ENCODE measurements around the gene PRICKLE1.

DNA sequence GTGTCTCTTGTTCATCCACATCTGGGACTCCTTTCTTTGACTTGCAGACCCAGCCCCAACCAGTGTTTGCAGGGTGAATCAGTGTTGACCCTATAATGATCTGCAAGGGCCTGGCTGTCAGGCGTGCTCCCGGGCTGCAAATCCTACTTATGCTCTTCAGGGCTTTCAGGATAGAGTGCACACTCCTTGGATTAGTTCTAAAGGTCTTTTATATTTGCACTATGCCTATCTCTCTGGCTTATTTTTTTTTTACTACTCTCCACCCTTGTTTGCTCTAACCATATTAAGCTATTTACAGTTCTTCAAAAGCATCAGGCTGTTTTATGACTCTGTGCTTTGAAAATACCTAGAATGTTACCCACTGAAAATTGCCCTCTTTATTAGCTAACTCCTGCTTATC is 4.3 kb upstream of the PRICKLE1 start:
- TF ChIP-seq, protein P1, sequence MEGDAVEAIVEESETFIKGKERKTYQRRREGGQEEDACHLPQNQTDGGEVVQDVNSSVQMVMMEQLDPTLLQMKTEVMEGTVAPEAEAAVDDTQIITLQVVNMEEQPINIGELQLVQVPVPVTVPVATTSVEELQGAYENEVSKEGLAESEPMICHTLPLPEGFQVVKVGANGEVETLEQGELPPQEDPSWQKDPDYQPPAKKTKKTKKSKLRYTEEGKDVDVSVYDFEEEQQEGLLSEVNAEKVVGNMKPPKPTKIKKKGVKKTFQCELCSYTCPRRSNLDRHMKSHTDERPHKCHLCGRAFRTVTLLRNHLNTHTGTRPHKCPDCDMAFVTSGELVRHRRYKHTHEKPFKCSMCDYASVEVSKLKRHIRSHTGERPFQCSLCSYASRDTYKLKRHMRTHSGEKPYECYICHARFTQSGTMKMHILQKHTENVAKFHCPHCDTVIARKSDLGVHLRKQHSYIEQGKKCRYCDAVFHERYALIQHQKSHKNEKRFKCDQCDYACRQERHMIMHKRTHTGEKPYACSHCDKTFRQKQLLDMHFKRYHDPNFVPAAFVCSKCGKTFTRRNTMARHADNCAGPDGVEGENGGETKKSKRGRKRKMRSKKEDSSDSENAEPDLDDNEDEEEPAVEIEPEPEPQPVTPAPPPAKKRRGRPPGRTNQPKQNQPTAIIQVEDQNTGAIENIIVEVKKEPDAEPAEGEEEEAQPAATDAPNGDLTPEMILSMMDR (conservative IDR thresholded peaks at IDR 0.05; ENCODE audit: low read length) = no peak
- no peak for TF ChIP-seq EZH2phosphoT487 (IDR thresholded peaks at IDR 0.05; ENCODE audit: borderline replicate concordance, low read depth, low read length)
